B cell (primary cell): Measurements from ENCODE around the gene EPB41L5. TPM values are rescaled to one million over a fixed set of nuclear protein-coding genes. Genes with fewer than 3 reads are reported as not detected.
"Not testable (repeated sequence)": the region's sequence is repeated elsewhere in the genome, so short reads cannot be mapped to it uniquely, and the experiment has no call there.

Experiments
- ATAC-seq: fragments of 200-7000 bp; cut with Tn5 transposase; one replicate; pipeline ENCODE4 v1.10.0; 2021; ENCODE audit warnings: low read depth, mild to moderate bottlenecking, moderate number of reproducible peaks, moderate library complexity
- CTCF ChIA-PET: fragments of 350-600 bp; sonication (Branson Sonifier 250); formaldehyde crosslinking; loops from one replicate; lab custom pipeline; 2021; ENCODE audit warnings: antibody characterized with exemption, inconsistent platforms; lab: Charles Lee
- POLR2A ChIA-PET: fragments of 350-600 bp; sonication (Branson Sonifier 250); formaldehyde crosslinking; loops from one replicate; lab custom pipeline; 2021; ENCODE audit warnings: antibody characterized with exemption; lab: Charles Lee
- DNase-seq: peaks from one replicate; pipeline ENCODE4 v3.0.0; 2013
- H2AFZ ChIP-seq: 2 replicates; pipeline ENCODE4 v1.6.1; 2012; ENCODE audit warnings: mild to moderate bottlenecking, low read depth, low read length; ENCODE audit not compliant: insufficient read depth, poor library complexity, severe bottlenecking
- H3K27ac ChIP-seq, 2 donors: 1 replicate in 1 of 2; 2 replicates in 1 of 2; pipeline ENCODE4 v1.5.1; 2012 to 2013; ENCODE audit warnings: low read length in 2 of 2, mild to moderate bottlenecking in 2 of 2, moderate library complexity in 1 of 2
- H3K27me3 ChIP-seq, 4 experiments: fragments of 200-600 bp in 1 of 4; sonication (generic) in 1 of 4; replicated peaks in 1 of 4; 1 replicate in 2 of 4; 2 replicates in 2 of 4; pipeline versions ENCODE4 v1.6.1 to v1.7.0; 2013 to 2016; ENCODE audit warnings: low read length in 3 of 4, mild to moderate bottlenecking in 2 of 4, mixed read lengths in 1 of 4, moderate library complexity in 1 of 4; ENCODE audit not compliant: insufficient read depth in 4 of 4, control insufficient read depth in 3 of 4; ENCODE audit errors: control extremely low read depth in 1 of 4
- H3K36me3 ChIP-seq, 2 experiments: replicated peaks in 1 of 2; 1 replicate in 1 of 2; 2 replicates in 1 of 2; pipeline versions ENCODE4 v1.6.1 to v1.7.1; 2013; ENCODE audit warnings: low read length in 1 of 2; ENCODE audit not compliant: insufficient read depth in 2 of 2, control insufficient read depth in 1 of 2; ENCODE audit errors: control extremely low read depth in 1 of 2, extremely low read depth in 1 of 2
- H3K4me1 ChIP-seq, 2 donors: fragments of 200-600 bp in 1 of 2; sonication (generic) in 1 of 2; 1 replicate in 1 of 2; 2 replicates in 1 of 2; pipeline versions ENCODE4 v1.5.1 to v1.6.1; 2013 to 2017; ENCODE audit warnings: low read length in 2 of 2; ENCODE audit not compliant: control insufficient read depth in 2 of 2, insufficient read depth in 2 of 2
- H3K4me2 ChIP-seq: replicated peaks from 2 replicates; pipeline ENCODE3; 2012; ENCODE audit warnings: mild to moderate bottlenecking, low read depth, low read length; ENCODE audit not compliant: poor library complexity, severe bottlenecking
- H3K4me3 ChIP-seq, 5 experiments: fragments of 200-600 bp in 1 of 5; sonication (generic) in 1 of 5; 1 replicate in 3 of 5; 2 replicates in 2 of 5; pipeline versions ENCODE4 v1.5.1 to v1.7.0; 2011 to 2016; ENCODE audit warnings: low read length in 4 of 5, mild to moderate bottlenecking in 4 of 5, low read depth in 2 of 5, control low read depth in 1 of 5, moderate library complexity in 1 of 5; ENCODE audit not compliant: insufficient read depth in 1 of 5; ENCODE audit errors: control extremely low read depth in 1 of 5, extremely low read depth in 1 of 5
- H3K79me2 ChIP-seq: fragments of 200-600 bp; sonication (generic); one replicate; pipeline ENCODE4 v1.6.0; 2016; ENCODE audit warnings: low read length; ENCODE audit not compliant: control insufficient read depth, insufficient read depth
- H3K9ac ChIP-seq: fragments of 200-600 bp; sonication (generic); 2 replicates; pipeline ENCODE4 v1.6.1; 2017; ENCODE audit warnings: mild to moderate bottlenecking, low read length, moderate library complexity
- H3K9me3 ChIP-seq, 3 donors: one replicate each; pipeline versions ENCODE4 v1.6.1 to v1.7.1; 2013; ENCODE audit warnings: low read length in 2 of 3; ENCODE audit not compliant: control insufficient read depth in 2 of 3, insufficient read depth in 1 of 3; ENCODE audit errors: control extremely low read depth in 1 of 3
- H4K20me1 ChIP-seq: 2 replicates; pipeline ENCODE4 v1.6.0; 2012; ENCODE audit warnings: mild to moderate bottlenecking, low read length; ENCODE audit not compliant: insufficient read depth, control insufficient read depth, poor library complexity, severe bottlenecking
- H3K27ac Mint-ChIP-seq: one replicate; pipeline ENCODE4 v1.8.0; 2021; ENCODE audit warnings: mixed read lengths
- H3K27me3 Mint-ChIP-seq: one replicate; pipeline ENCODE4 v1.8.0; 2021; ENCODE audit warnings: mixed read lengths
- H3K4me1 Mint-ChIP-seq: one replicate; pipeline ENCODE4 v1.8.0; 2021; ENCODE audit warnings: mixed read lengths
- H3K4me3 Mint-ChIP-seq: one replicate; pipeline ENCODE4 v1.8.0; 2021; ENCODE audit warnings: mixed read lengths
- H3K9me3 Mint-ChIP-seq: one replicate; pipeline ENCODE4 v1.8.0; 2022; ENCODE audit warnings: mixed read lengths; ENCODE audit not compliant: insufficient read depth
- CTCF ChIP-seq: fragments of 200-600 bp; IDR thresholded peaks from one replicate; pipeline ENCODE4 v1.8.0; 2022; ENCODE audit warnings: antibody characterized with exemption, mild to moderate bottlenecking
- EZH2 ChIP-seq: IDR thresholded peaks from 2 replicates; pipeline ENCODE4 v1.6.1; 2012; ENCODE audit warnings: borderline replicate concordance, low read depth, mild to moderate bottlenecking, moderate library complexity, low read length; ENCODE audit not compliant: insufficient read depth, poor library complexity, severe bottlenecking
- WGBS: methylation state at CpG from one replicate; pipeline ENCODE4 v1.1.5; 2013; ENCODE audit warnings: missing lambda C conversion rate; ENCODE audit not compliant: insufficient coverage; 5-methylcytosine and 5-hydroxymethylcytosine counted together
- intact Hi-C: fragments of 100-400 bp; cut with micrococcal nuclease; formaldehyde crosslinking; loops from one replicate; pipeline ENCODE4 v1.10.0; 2022
- polyA plus RNA-seq: library from polyadenylated mRNA; depleted of rRNA; stranded (reverse); fragments of >200 nt; gene quantifications from 2 replicates; pipeline ENCODE4 v1.2.3, GENCODE V29; 2012
- total RNA-seq, 2 donors: library from RNA; stranded (reverse); fragments of 120-200 nt in 1 of 2; gene quantifications; 1 replicate in 1 of 2; 2 replicates in 1 of 2; pipeline versions ENCODE4 v1.2.3 to v1.2.4, GENCODE V29; 2013 to 2022

Gene EPB41L5
- total and polyA plus RNA-seq, 2 donors (not counting 1 experiment from before 2014, with no cell fraction given) = 3.9 to 14.0 TPM

- no peaks in the 10 kb centered on the region for H3K79me2 ChIP-seq
- peaks cover 0 to 11% of the 10 kb centered on the region in 2 experiments for H3K36me3 ChIP-seq
- ChIA-PET POLR2A (no interaction called here), CTCF (no interaction called here)
- H3K27ac ChIP-seq = no peak overlapping the region
- H3K4me2 ChIP-seq = no peak overlapping the region
- no peak overlapping the region for H3K4me3 ChIP-seq
- TF ChIP-seq EZH2 = no peak
- TF ChIP-seq CTCF = no peak
- H3K4me3 Mint-ChIP-seq = no peak overlapping the region
- H3K27me3 Mint-ChIP-seq = no peaks in the 10 kb centered on the region
- H3K27me3 ChIP-seq = no peaks in the 10 kb centered on the region
- H3K9ac ChIP-seq = no peak overlapping the region
- H2AFZ ChIP-seq = no peak overlapping the region
- H3K9me3 Mint-ChIP-seq = peaks cover 8% of the 10 kb centered on the region
- H3K4me1 ChIP-seq = no peaks in the 10 kb centered on the region
- DNase-seq (no peak), ATAC-seq (no peak)
- 100% methylated on average over 1 of the region's 2 CpGs for WGBS
- peaks cover 1 to 10% (median 7%) of the 10 kb centered on the region in 3 donors for H3K9me3 ChIP-seq
- intact Hi-C loops = no loop called here
- H3K4me1 Mint-ChIP-seq = no peaks in the 10 kb centered on the region
- no peak overlapping the region for H3K27ac Mint-ChIP-seq
- H4K20me1 ChIP-seq = no peaks in the 10 kb centered on the region
Measured at GRCh38 chr2:120133572-120134244, 120.8 kb downstream of the EPB41L5 start.

- ChIA-PET POLR2A (no interaction called here), CTCF (no interaction called here)
- DNase-seq (no peak), ATAC-seq (no peak)
- Histone ChIP-seq H2AFZ (no peak overlapping the region), H3K27ac (no peak overlapping the region), H3K4me1 (no peaks in the 10 kb centered on the region), H3K27me3 (no peaks in the 10 kb centered on the region), H3K4me2 (no peak overlapping the region), H3K79me2 (no peaks in the 10 kb centered on the region), H3K4me3 (no peak overlapping the region), H4K20me1 (no peaks in the 10 kb centered on the region), H3K9ac (no peak overlapping the region), H3K36me3 (peaks cover 0 to 11% of the 10 kb centered on the region in 2 experiments), H3K9me3 (peaks cover 1 to 10% (median 7%) of the 10 kb centered on the region in 3 donors)
- H3K27ac Mint-ChIP-seq = no peak overlapping the region
- peaks cover 8% of the 10 kb centered on the region for H3K9me3 Mint-ChIP-seq
- 100% methylated on average over 3 of the region's 4 CpGs for WGBS
- H3K27me3 Mint-ChIP-seq = no peaks in the 10 kb centered on the region
- no peak overlapping the region for H3K4me3 Mint-ChIP-seq
- no peaks in the 10 kb centered on the region for H3K4me1 Mint-ChIP-seq
- TF ChIP-seq EZH2 (no peak), CTCF (no peak)
- intact Hi-C loops = no loop called here
Measured at GRCh38 chr2:120134263-120134662, 121.4 kb downstream of the EPB41L5 start.

- Histone ChIP-seq H3K9me3 (peaks cover 1 to 10% (median 7%) of the 10 kb centered on the region in 3 donors), H3K36me3 (peaks cover 0 to 11% of the 10 kb centered on the region in 2 experiments)
- H3K27ac ChIP-seq, H3K27ac Mint-ChIP-seq, H3K4me3 Mint-ChIP-seq, H4K20me1 ChIP-seq, H3K9ac ChIP-seq, ATAC-seq, H3K79me2 ChIP-seq, H3K4me1 Mint-ChIP-seq, H3K4me1 ChIP-seq, H3K4me3 ChIP-seq, H2AFZ ChIP-seq, H3K27me3 Mint-ChIP-seq, DNase-seq, intact Hi-C loops, H3K9me3 Mint-ChIP-seq, H3K27me3 ChIP-seq, CTCF ChIA-PET, H3K4me2 ChIP-seq: not testable (repeated sequence)
- POLR2A ChIA-PET = interaction anchor here (0.6 kb wide), 1 partner anchor 39 kb away, joined by 3 read pairs; no protein-coding TSS in a partner anchor
- no CpG with 5 or more reads among the region's 2 CpGs for WGBS
Measured at GRCh38 chr2:120135013-120135412, 122.1 kb downstream of the EPB41L5 start.
